Activated CD8-positive, alpha-beta T cell treated with anti-CD3 and anti-CD28 coated beads, Interleukin-2, amount 10 ng/mL, durations not matched to agents 7 days and 5 days (primary cell): Measurements from ENCODE around the gene C2CD4A. TPM values are rescaled to one million over a fixed set of nuclear protein-coding genes. Genes with fewer than 3 reads are reported as not detected.

Experiments used
- ATAC-seq: fragments of 150-1000 bp; cut with Tn5 transposase; one replicate; pipeline ENCODE4 v1.10.0; 2021; ENCODE audit warnings: moderate library complexity
- CTCF ChIA-PET: fragments of 350-600 bp; sonication (Branson Sonifier 250); formaldehyde crosslinking; loops from one replicate; lab custom pipeline; 2021; ENCODE audit warnings: antibody characterized with exemption; lab: Charles Lee
- POLR2A ChIA-PET: fragments of 350-600 bp; sonication (Branson Sonifier 250); formaldehyde crosslinking; loops from one replicate; lab custom pipeline; 2021; ENCODE audit warnings: antibody characterized with exemption; lab: Charles Lee
- DNase-seq: peaks from one replicate; pipeline ENCODE4 v3.0.0-alpha.2; 2020
- H3K27ac Mint-ChIP-seq: one replicate; pipeline ENCODE4 v1.8.0; 2021; ENCODE audit warnings: mild to moderate bottlenecking, mixed read lengths
- H3K27me3 Mint-ChIP-seq: one replicate; pipeline ENCODE4 v1.8.0; 2021; ENCODE audit warnings: low read depth, mixed read lengths
- H3K36me3 Mint-ChIP-seq: one replicate; pipeline ENCODE4 v1.8.0; 2021; ENCODE audit warnings: low read depth, mixed read lengths
- H3K4me1 Mint-ChIP-seq: one replicate; pipeline ENCODE4 v1.8.0; 2021; ENCODE audit warnings: low read depth, mixed read lengths
- H3K4me3 Mint-ChIP-seq: one replicate; pipeline ENCODE4 v1.8.0; 2021; ENCODE audit warnings: mild to moderate bottlenecking, mixed read lengths
- H3K9me3 Mint-ChIP-seq: one replicate; pipeline ENCODE4 v1.8.0; 2022; ENCODE audit warnings: mixed read lengths; ENCODE audit not compliant: insufficient read depth
- total RNA-seq, 2 experiments: library from RNA; stranded (reverse); gene quantifications; one replicate each; pipeline ENCODE4 v1.2.3, GENCODE V29; 2021

Gene C2CD4A
- total RNA-seq, 2 experiments from 2014 or later, result not detected

GRCh38 chr15:62083194-62084154 lies 16.7 kb downstream of the C2CD4A start:
- H3K4me3 Mint-ChIP-seq, result no peak overlapping the region
- no peak overlapping the region for H3K27ac Mint-ChIP-seq
- H3K9me3 Mint-ChIP-seq, result peaks cover 8% of the 10 kb centered on the region
- peaks cover 6% of the 10 kb centered on the region for H3K27me3 Mint-ChIP-seq
- DNase-seq (no peak), ATAC-seq (no peak)
- peaks cover 1% of the 10 kb centered on the region for H3K4me1 Mint-ChIP-seq
- ChIA-PET CTCF (interaction anchor here (1.0 to 2.0 kb wide), 2 partner anchors 12 to 129 kb away, joined by 3 to 6 read pairs; no protein-coding TSS in a partner anchor), POLR2A (no interaction called here)
- no peaks in the 10 kb centered on the region for H3K36me3 Mint-ChIP-seq

GRCh38 chr15:62085740-62086139 lies 19.0 kb downstream of the C2CD4A start:
- no peak overlapping the region for H3K27ac Mint-ChIP-seq
- H3K4me3 Mint-ChIP-seq, result no peak overlapping the region
- no peaks in the 10 kb centered on the region for H3K36me3 Mint-ChIP-seq
- ChIA-PET CTCF (no interaction called here), POLR2A (no interaction called here)
- no peak for ATAC-seq
- no peak for DNase-seq
- peaks cover 1% of the 10 kb centered on the region for H3K4me1 Mint-ChIP-seq
- peaks cover 8% of the 10 kb centered on the region for H3K9me3 Mint-ChIP-seq
- H3K27me3 Mint-ChIP-seq, result peaks cover 7% of the 10 kb centered on the region

- H3K36me3 Mint-ChIP-seq, result no peaks in the 10 kb centered on the region
- H3K9me3 Mint-ChIP-seq, result peaks cover 8% of the 10 kb centered on the region
- H3K27me3 Mint-ChIP-seq, result peaks cover 2% of the 10 kb centered on the region
- DNase-seq (no peak), ATAC-seq (no peak)
- CTCF ChIA-PET, result interaction anchor here (1.0 to 2.9 kb wide), 4 partner anchors 11 to 35 kb away, joined by 3 to 6 read pairs (median 4); no protein-coding TSS in a partner anchor
- H3K4me3 Mint-ChIP-seq, result no peak overlapping the region
- no peak overlapping the region for H3K27ac Mint-ChIP-seq
- POLR2A ChIA-PET, result no interaction called here
- H3K4me1 Mint-ChIP-seq, result peaks cover 1% of the 10 kb centered on the region
Measured at GRCh38 chr15:62087671-62088352, 21.0 kb downstream of the C2CD4A start.

GRCh38 chr15:62088353-62088693 lies 21.5 kb downstream of the C2CD4A start:
- Mint-ChIP-seq H3K27me3 (peaks cover 2% of the 10 kb centered on the region), H3K9me3 (peaks cover 8% of the 10 kb centered on the region), H3K4me1 (peaks cover 1% of the 10 kb centered on the region), H3K4me3 (no peak overlapping the region), H3K27ac (no peak overlapping the region), H3K36me3 (no peaks in the 10 kb centered on the region)
- DNase-seq (no peak), ATAC-seq (no peak)
- ChIA-PET POLR2A (no interaction called here), CTCF (interaction anchor here (1.0 to 2.9 kb wide), 2 partner anchors 11 to 17 kb away, joined by 5 to 6 read pairs; no protein-coding TSS in a partner anchor)

GRCh38 chr15:62089616-62090015 lies 22.8 kb downstream of the C2CD4A start:
- ChIA-PET CTCF (no interaction called here), POLR2A (no interaction called here)
- no peaks in the 10 kb centered on the region for H3K9me3 Mint-ChIP-seq

GRCh38 chr15:62090988-62091387 lies 24.2 kb downstream of the C2CD4A start:
- ChIA-PET CTCF (interaction anchor here (0.9 kb wide), 2 partner anchors 24 to 206 kb away, joined by 3 read pairs; partner anchors contain the start of gene C2CD4A), POLR2A (no interaction called here)
- no peak overlapping the region for H3K27ac Mint-ChIP-seq
- peaks cover 2% of the 10 kb centered on the region for H3K27me3 Mint-ChIP-seq
- H3K9me3 Mint-ChIP-seq, result no peaks in the 10 kb centered on the region
- H3K4me3 Mint-ChIP-seq, result no peak overlapping the region
- ATAC-seq (no peak), DNase-seq (no peak)
- no peaks in the 10 kb centered on the region for H3K36me3 Mint-ChIP-seq
- peaks cover 1% of the 10 kb centered on the region for H3K4me1 Mint-ChIP-seq

More at GRCh38 chr15:62089616-62090015, 22.8 kb downstream of the C2CD4A start:
- H3K27ac Mint-ChIP-seq, result no peak overlapping the region
- H3K36me3 Mint-ChIP-seq, result no peaks in the 10 kb centered on the region
- no peak overlapping the region for H3K4me3 Mint-ChIP-seq
- peaks cover 2% of the 10 kb centered on the region for H3K27me3 Mint-ChIP-seq
- no peak for DNase-seq
- peaks cover 1% of the 10 kb centered on the region for H3K4me1 Mint-ChIP-seq
- no peak for ATAC-seq

- no peaks in the 10 kb centered on the region for H3K4me1 Mint-ChIP-seq
- no peaks in the 10 kb centered on the region for H3K9me3 Mint-ChIP-seq
- H3K27ac Mint-ChIP-seq, result no peak overlapping the region
- no peaks in the 10 kb centered on the region for H3K36me3 Mint-ChIP-seq
- POLR2A ChIA-PET, result no interaction called here
- no peak for DNase-seq
- no peak for ATAC-seq
- no peak overlapping the region for H3K4me3 Mint-ChIP-seq
- peaks cover 2% of the 10 kb centered on the region for H3K27me3 Mint-ChIP-seq
- CTCF ChIA-PET, result no interaction called here
Measured at GRCh38 chr15:62093809-62094208, 27.0 kb downstream of the C2CD4A start.

- CTCF ChIA-PET, result no interaction called here
- Mint-ChIP-seq H3K27ac (no peak overlapping the region), H3K4me3 (no peak overlapping the region), H3K4me1 (no peaks in the 10 kb centered on the region), H3K27me3 (peaks cover 4% of the 10 kb centered on the region), H3K9me3 (no peaks in the 10 kb centered on the region), H3K36me3 (no peaks in the 10 kb centered on the region)
- no peak for ATAC-seq
- POLR2A ChIA-PET, result no interaction called here
- no peak for DNase-seq
Measured at GRCh38 chr15:62094388-62094787, 27.6 kb downstream of the C2CD4A start.

GRCh38 chr15:62099094-62099601 lies 32.4 kb downstream of the C2CD4A start:
- no peak for ATAC-seq
- POLR2A ChIA-PET, result no interaction called here
- no peak overlapping the region for H3K27ac Mint-ChIP-seq

GRCh38 chr15:62103431-62103830 lies 36.7 kb downstream of the C2CD4A start:
- no peaks in the 10 kb centered on the region for H3K36me3 Mint-ChIP-seq
- H3K9me3 Mint-ChIP-seq, result no peaks in the 10 kb centered on the region
- ATAC-seq (no peak), DNase-seq (no peak)
- H3K4me1 Mint-ChIP-seq, result no peaks in the 10 kb centered on the region
- CTCF ChIA-PET, result interaction anchor here (1.6 kb wide), 1 partner anchor 14 kb away, joined by 4 read pairs; no protein-coding TSS in a partner anchor
- POLR2A ChIA-PET, result no interaction called here
- no peak overlapping the region for H3K4me3 Mint-ChIP-seq
- peaks cover 11% of the 10 kb centered on the region for H3K27me3 Mint-ChIP-seq
- no peak overlapping the region for H3K27ac Mint-ChIP-seq

More at GRCh38 chr15:62099094-62099601, 32.4 kb downstream of the C2CD4A start:
- CTCF ChIA-PET, result no interaction called here
- DNase-seq, result no peak
- Mint-ChIP-seq H3K27me3 (peaks cover 5% of the 10 kb centered on the region), H3K4me3 (no peak overlapping the region), H3K4me1 (no peaks in the 10 kb centered on the region), H3K9me3 (no peaks in the 10 kb centered on the region), H3K36me3 (no peaks in the 10 kb centered on the region)

- Mint-ChIP-seq H3K4me1 (no peaks in the 10 kb centered on the region), H3K27me3 (peaks cover 8% of the 10 kb centered on the region), H3K4me3 (no peak overlapping the region), H3K9me3 (no peaks in the 10 kb centered on the region), H3K27ac (no peak overlapping the region), H3K36me3 (no peaks in the 10 kb centered on the region)
- DNase-seq (no peak), ATAC-seq (no peak)
- CTCF ChIA-PET, result no interaction called here
- POLR2A ChIA-PET, result no interaction called here
Measured at GRCh38 chr15:62104401-62104800, 37.6 kb downstream of the C2CD4A start.
